Stimulated activated CD4-positive, alpha-beta T cell treated with anti-CD3 and anti-CD28 coated beads, Interleukin-1b, Interleukin-23, amount 100 ng/mL, for 48 hours (primary cell): Measurements from ENCODE around the gene SNAI1.
"Not testable (repeated sequence)": the region's sequence is repeated elsewhere in the genome, so short reads cannot be mapped to it uniquely, and the experiment has no call there.

Experiments
- DNase-seq: peaks from one replicate; pipeline ENCODE4 v3.0.0-alpha.2; 2020

The SNAI1 gene

GRCh38 chr20:49987015-49987867 is 4.5 kb downstream of the SNAI1 start:
- no peak for DNase-seq

GRCh38 chr20:49987868-49988690 is 5.3 kb downstream of the SNAI1 start:
- no peak for DNase-seq

GRCh38 chr20:49989234-49990065 is 6.7 kb downstream of the SNAI1 start:
- no peak for DNase-seq

- no peak for DNase-seq
These were observed 7.5 kb downstream of the SNAI1 start for GRCh38 chr20:49990271-49990720.

GRCh38 chr20:49993301-49993751 is 10.5 kb downstream of the SNAI1 start:
- no peak for DNase-seq

GRCh38 chr20:49995586-49995985 is 12.8 kb downstream of the SNAI1 start:
- no peak for DNase-seq

- not testable (repeated sequence) for DNase-seq
These were observed 15.9 kb downstream of the SNAI1 start for GRCh38 chr20:49998478-49999188.

GRCh38 chr20:49999329-49999728 is 16.5 kb downstream of the SNAI1 start:
- peak; percentile 66 for DNase-seq

- not testable (repeated sequence) for DNase-seq
These were observed 17.9 kb downstream of the SNAI1 start for GRCh38 chr20:50000548-50001222.

GRCh38 chr20:50001784-50002311 is 19.1 kb downstream of the SNAI1 start:
- DNase-seq: no peak

- DNase-seq: no peak
These were observed 20.5 kb downstream of the SNAI1 start for GRCh38 chr20:50003253-50003656.

- DNase-seq: no peak
These were observed 21.4 kb downstream of the SNAI1 start for GRCh38 chr20:50004229-50004628.

GRCh38 chr20:50005471-50005981 is 22.7 kb downstream of the SNAI1 start:
- DNase-seq: no peak

GRCh38 chr20:50007369-50007768 is 24.6 kb downstream of the SNAI1 start:
- no peak for DNase-seq

- no peak for DNase-seq
These were observed 25.2 kb downstream of the SNAI1 start for GRCh38 chr20:50008007-50008406.

- no peak for DNase-seq
These were observed 27.0 kb downstream of the SNAI1 start for GRCh38 chr20:50009521-50010454.

GRCh38 chr20:50011597-50011996 is 28.8 kb downstream of the SNAI1 start:
- DNase-seq: not testable (repeated sequence)

GRCh38 chr20:50012282-50013263 is 29.8 kb downstream of the SNAI1 start:
- no peak for DNase-seq

GRCh38 chr20:50013976-50014375 is 31.2 kb downstream of the SNAI1 start:
- no peak for DNase-seq
